Measurements from ENCODE around the gene ZNF41.

Gene ZNF41

GRCh38 chrX:47489507-47490275 lies 6.7 kb upstream of the ZNF41 start:
- ATAC-seq, result no peak

- ATAC-seq, result no peak
Observed at GRCh38 chrX:47484885-47485284, 1.9 kb upstream of the ZNF41 start.

DNA sequence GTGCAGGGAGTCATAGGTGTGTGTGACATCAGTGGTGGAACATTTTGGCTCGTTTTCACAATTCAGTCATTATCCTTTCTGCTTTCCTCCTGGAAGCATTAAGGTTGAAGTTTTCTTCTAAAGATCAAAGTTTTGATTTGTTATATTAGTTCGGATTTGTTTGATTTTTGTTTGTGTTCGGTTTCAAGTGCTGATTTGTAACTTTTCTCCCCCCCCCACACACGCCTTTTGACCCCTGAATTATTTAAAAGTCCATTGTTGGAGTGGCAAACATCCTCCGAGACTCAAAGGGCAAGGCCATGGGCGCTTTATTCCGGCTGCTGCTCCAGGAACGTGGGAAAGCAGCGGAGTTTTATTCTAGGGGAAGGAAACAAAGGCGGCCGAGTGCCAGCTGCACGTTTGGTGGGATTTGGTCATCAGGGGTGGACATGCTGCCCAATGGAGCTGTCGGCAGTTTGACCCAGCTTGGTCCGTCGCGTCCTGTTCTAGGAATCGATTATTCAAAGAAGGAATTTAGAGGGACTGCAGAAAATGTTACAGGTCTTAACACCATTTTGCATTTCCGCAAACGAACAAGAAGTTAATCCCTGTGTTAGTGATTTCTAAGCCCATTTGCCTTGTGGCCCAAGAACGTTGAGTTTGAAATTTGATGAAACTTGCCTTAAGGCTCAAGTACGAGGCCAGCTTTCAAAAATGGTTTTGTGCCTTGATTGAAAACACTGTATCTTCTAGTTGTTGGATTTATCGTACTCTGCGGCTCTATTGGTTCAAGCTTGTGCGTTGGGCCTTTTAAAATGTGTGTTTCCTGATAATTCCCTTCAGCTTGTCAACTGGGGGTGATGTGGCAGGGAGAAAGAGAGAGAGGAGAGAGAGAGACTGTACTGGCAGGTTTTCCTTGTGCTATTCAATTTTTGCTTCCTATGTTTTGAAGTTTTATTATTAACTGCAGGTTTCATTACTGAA lies 565 bp upstream of the ZNF41 start:
- ATAC-seq, result no peak

DNA sequence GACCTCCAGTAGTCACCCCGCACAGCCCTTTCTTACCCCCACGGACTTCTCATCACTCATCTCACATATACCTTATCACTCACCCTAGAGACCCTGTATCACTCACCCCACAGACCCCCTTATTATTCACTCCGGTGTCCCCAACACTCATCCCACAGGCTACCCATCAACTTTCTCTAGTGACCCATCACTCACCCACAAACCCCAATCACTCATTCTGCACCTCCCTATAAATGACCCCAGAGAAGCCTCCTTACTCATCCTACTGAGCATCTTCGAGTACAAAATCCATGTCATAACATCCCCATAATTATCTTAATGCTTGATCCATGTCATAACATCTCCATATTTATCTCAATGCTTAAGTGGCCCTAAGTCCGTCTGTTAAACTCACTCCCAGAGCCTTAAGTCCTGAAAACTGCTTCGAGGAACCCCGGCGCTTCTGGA lies 934 bp downstream of the ZNF41 start:
- peak; percentile 6 to 21 for ATAC-seq

- ATAC-seq, result no peak
Observed at GRCh38 chrX:47481160-47481559, 1.9 kb downstream of the ZNF41 start.

DNA sequence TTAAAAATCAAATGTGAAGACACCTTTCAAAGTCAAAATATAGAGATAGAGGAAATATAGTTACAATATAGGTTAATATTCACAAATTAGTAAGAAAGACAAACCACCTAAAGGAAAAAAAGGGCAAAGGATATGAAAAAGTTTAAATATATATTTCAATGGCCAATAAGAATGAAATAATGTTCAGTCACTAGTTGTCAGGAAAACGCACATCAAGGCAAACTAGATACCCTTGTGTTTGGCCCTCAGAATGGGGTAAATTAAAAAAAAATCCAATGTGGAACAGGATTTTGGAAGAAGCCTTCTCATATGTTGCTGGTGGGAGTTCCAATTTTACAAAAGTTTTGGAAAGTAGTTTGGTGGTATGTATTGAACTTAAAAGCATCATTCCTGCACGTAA lies 2.4 kb downstream of the ZNF41 start:
- no peak for ATAC-seq

DNA sequence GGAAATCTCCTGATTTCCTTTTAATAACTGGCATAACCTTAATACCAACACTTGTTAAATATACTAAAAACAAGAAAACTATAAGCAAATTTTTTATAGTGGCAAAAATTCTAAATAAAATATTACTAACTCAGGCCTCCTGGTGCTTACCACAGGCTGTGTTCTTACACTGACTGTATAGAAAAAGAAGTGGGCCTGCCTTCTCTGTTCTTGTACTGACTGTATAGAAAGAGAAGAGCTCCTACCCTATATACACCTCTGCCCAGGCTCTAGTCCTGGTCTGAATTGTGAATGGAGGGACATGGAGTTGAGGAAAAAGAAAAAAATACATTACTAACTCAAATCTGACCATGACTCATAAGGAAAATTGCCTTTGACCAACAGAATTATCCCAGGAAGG lies 7.5 kb downstream of the ZNF41 start:
- ATAC-seq, result no peak

DNA sequence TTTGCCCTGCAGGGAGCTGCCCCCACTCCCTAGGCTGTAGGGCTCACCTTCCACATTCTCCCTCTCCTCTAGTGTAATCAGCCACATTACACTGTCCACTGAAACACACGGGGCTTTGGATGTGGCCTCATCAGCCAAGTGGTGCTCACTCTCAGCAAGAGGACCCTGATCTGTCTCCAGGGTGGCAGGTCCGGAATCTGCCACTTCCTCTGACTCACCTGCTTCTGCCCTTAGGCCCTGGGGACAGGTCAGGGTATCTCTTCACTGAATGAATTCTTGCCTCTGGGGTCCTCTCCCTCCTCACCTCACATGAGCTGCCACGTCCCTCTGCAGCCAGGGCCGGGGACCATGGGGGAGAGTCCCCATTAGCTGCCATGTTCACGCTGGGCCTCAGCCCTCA lies 15.9 kb downstream of the ZNF41 start:
- ATAC-seq, result no peak

DNA sequence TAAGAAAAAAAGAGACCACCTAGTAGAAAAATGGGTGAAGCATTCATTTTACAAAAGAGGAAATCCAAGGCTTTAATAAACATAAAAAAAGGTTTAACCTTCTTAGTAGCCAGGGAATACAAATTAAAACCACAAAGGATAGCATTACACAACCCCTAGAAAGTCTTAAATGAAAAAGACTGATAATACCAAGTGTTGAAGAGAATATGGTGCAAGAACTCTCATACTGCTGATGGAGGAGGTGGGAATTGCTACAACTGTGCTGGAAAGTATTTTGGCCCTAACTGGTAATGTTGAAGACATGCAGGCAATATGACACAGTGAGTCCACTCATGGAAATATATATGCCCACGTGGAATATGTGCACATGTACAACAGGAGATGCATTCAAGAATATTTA lies 22.5 kb downstream of the ZNF41 start:
- ATAC-seq, result no peak

GRCh38 chrX:47458528-47458927 lies 24.5 kb downstream of the ZNF41 start:
- ATAC-seq, result no peak

GRCh38 chrX:47456080-47456479 lies 26.9 kb downstream of the ZNF41 start:
- ATAC-seq, result no peak

DNA sequence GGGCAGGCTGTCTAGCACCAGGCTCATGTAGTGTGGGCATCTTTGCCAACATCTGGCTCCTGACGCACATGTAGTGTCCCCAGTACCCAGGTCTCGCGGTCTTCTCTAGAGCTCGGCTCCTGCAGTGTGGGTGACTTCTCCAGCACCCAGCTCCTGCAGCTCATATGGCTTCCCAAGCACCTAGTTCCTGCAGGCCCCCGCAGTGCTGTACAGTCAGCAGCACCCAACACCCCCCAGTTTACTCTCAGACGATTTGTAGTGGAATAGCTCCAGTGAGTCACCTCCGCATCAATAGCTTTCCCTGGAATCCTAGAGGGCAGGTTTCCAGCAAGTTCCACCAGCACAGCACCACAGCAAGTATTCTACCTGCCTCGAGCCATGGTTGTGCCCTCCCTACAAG lies 30.9 kb downstream of the ZNF41 start:
- no peak for ATAC-seq

DNA sequence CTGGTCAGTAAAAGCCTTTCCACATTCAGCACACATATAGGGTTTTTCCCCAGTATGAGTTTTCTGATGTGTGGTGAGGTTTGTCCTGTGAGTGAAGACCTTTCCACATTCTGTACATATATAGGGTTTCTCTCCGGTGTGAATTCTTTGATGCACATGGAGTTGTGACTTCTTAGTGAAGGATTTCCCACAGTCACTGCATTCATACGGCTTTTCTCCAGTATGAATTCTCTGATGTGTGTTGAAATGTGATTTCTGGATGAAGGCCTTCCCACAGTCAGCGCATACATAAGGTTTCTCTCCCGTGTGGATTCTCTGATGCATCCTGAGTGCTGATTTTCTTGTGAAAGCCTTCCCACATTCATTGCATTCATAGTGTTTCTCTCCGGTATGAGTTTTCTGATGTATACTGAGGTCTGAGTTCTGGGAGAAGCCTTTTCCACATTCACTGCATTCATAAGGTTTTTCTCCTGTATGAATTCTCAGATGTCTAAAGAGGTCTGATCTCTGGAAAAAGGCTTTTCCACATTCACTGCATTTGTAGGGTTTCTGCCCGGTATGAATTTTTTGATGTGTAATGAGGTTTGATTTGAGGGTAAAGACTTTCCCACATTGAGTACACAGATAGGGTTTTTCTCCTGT lies 34.7 kb downstream of the ZNF41 start:
- no peak for ATAC-seq

DNA sequence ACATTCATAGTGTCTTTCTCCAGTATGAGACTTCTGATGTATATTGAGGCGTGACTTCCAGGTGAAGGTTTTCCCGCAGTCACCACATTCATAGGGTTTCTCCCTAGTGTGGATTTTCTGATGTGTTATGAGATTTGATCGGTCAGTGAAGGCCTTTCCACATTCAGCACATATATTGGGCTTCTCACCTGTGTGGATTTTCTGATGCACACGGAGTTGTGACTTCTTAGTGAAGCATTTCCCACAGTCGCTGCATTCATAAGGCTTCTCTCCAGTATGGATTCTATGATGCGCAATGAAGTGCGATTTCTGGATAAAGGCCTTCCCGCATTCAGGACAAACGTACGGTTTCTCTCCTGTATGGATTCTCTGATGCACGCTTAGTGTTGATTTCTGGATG lies 35.4 kb downstream of the ZNF41 start:
- ATAC-seq, result no peak

GRCh38 chrX:47446971-47447370 lies 36.1 kb downstream of the ZNF41 start:
- ATAC-seq, result no peak

- ATAC-seq, result no peak
Observed at GRCh38 chrX:47446431-47446830, 36.6 kb downstream of the ZNF41 start.

GRCh38 chrX:47430925-47431324 lies 52.1 kb downstream of the ZNF41 start:
- ATAC-seq, result no peak

DNA sequence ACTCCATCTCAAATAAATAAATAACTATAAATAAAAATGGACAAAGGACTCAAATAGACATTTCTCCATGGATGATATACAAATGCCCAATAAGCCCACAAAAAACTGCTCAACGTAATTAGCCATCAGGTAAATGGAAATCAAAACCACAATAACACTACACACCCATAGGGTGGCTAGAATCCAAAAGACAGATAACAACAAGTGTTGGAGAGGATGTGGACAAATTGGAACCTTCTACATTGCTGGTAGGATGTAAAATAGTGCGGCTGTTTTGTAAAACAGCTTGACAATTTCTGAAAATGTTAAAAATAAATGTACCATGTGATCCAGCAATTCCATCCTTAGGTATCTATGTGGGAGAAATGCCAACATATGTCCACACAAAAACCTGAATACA lies 60.6 kb downstream of the ZNF41 start:
- no peak for ATAC-seq

DNA sequence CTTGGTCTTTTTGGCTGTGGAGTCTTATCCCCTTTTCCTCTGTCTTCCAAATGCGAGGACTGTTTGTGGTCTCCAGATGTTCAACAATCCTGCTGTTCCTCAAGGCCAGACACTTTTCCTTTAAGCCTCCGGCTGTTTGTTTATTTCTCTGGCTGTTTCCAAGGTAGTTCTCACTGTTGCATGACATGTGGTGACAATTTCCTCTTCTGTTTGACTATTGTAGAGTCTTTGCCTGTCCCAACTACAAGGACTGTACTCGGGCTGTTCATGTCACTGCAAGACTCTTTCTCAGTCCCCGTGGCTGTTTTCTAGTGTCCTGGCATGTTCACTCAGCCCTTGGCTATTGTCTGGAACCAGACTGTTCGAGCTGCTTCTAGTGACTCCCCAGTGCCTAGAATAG lies 62.1 kb downstream of the ZNF41 start:
- no peak for ATAC-seq

GRCh38 chrX:47420265-47420664 lies 62.8 kb downstream of the ZNF41 start:
- ATAC-seq, result no peak

DNA sequence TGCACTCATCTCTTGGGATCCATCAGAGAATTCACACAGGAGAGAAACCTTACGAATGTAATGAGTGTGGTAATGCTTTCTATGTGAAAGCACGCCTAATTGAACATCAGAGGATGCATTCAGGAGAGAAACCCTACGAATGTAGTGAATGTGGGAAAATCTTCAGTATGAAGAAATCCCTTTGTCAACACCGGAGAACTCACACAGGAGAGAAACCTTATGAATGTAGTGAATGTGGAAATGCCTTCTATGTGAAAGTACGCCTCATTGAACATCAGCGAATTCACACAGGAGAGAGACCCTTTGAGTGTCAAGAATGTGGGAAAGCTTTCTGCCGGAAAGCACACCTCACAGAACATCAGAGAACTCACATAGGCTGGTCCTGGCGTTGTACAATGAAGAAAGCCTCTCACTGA lies 69.8 kb downstream of the ZNF41 start:
- ATAC-seq, result no peak
